ENCODE results near the gene ZIK1.

ZIK1 gene

DNA sequence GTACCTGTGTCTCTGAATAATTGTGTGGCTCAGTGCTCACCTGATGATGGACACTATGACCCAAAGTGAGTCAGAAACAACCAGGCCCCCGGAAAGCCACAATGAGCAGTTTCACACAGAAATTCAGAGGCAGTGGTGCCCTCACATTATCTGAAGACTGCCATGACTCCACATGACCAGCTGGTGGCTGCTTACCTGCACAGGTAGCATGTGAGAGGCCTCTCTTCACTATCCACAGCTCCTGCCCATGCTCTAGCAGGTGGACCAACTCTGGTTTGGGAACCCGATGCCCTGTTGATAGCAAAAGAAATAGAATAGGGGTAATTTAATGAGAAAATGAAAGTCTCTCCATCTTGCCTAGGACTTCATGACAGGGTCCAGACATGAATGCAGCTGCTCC, 31.5 kb upstream of the ZIK1 start:
- H3K79me2 ChIP-seq (ENCODE audit: insufficient read depth, low read length), result peaks cover 9% of the 10 kb centered on the region; the same call in 1 of the 2 replicates
- peaks cover 13% of the 10 kb centered on the region; the same call in 1 of the 2 replicates for H3K9me3 ChIP-seq (ENCODE audit: insufficient read depth, low read depth, low read length)
- no peak overlapping the region for H3K4me2 ChIP-seq (ENCODE audit: low read depth, low read length, poor library complexity, severe bottlenecking)
- H3K4me1 ChIP-seq (ENCODE audit: insufficient read depth, low read length, poor library complexity, severe bottlenecking), result no peaks in the 10 kb centered on the region
- H3K9ac ChIP-seq (ENCODE audit: low read depth, low read length, poor library complexity, severe bottlenecking), result no peak overlapping the region
- TF ChIP-seq, protein P1, sequence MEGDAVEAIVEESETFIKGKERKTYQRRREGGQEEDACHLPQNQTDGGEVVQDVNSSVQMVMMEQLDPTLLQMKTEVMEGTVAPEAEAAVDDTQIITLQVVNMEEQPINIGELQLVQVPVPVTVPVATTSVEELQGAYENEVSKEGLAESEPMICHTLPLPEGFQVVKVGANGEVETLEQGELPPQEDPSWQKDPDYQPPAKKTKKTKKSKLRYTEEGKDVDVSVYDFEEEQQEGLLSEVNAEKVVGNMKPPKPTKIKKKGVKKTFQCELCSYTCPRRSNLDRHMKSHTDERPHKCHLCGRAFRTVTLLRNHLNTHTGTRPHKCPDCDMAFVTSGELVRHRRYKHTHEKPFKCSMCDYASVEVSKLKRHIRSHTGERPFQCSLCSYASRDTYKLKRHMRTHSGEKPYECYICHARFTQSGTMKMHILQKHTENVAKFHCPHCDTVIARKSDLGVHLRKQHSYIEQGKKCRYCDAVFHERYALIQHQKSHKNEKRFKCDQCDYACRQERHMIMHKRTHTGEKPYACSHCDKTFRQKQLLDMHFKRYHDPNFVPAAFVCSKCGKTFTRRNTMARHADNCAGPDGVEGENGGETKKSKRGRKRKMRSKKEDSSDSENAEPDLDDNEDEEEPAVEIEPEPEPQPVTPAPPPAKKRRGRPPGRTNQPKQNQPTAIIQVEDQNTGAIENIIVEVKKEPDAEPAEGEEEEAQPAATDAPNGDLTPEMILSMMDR (conservative IDR thresholded peaks at IDR 0.05; ENCODE audit: low read length), result no peak
- TF ChIP-seq EZH2phosphoT487 (IDR thresholded peaks at IDR 0.05; ENCODE audit: borderline replicate concordance), result no peak
- H3F3A ChIP-seq (ENCODE audit: low read depth), result no peaks in the 10 kb centered on the region
- H3K36me3 ChIP-seq (ENCODE audit: insufficient read depth, low read length), result peaks cover 63% of the 10 kb centered on the region
- H3K27me3 ChIP-seq (ENCODE audit: insufficient read depth, low read length, poor library complexity, severe bottlenecking), result no peaks in the 10 kb centered on the region
- H4K20me1 ChIP-seq (ENCODE audit: insufficient read depth, low read length, poor library complexity, severe bottlenecking), result peaks cover 3% of the 10 kb centered on the region
- no peaks in the 10 kb centered on the region for H3K9me2 ChIP-seq (replicated peaks; ENCODE audit: low read depth, low read length)
- H3K4me3 ChIP-seq (ENCODE audit: low read length, poor library complexity, severe bottlenecking), result no peak overlapping the region
- no peak overlapping the region for H2AFZ ChIP-seq (ENCODE audit: low read length)

DNA sequence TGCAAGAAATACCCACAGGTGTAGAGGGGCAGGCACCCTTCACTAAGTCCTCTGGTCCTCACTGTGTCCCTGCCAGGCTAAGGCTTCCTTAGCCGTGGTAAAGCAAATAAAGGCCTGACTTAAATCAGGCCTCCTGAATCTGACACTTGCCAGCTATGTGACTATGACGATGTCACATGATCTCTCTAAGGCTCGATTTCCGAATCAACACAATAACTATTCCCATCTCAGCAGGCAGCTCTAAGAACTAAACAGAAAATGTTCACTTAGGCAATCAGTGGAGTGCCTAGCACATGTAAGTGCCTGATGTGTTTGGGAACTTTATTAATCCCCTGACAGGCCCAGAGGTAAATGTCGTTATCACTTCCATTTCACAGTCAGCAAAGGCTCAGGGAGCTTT, 26.3 kb upstream of the ZIK1 start:
- no peaks in the 10 kb centered on the region for H3K27me3 ChIP-seq (ENCODE audit: insufficient read depth, low read length, poor library complexity, severe bottlenecking)
- H3K36me3 ChIP-seq (ENCODE audit: insufficient read depth, low read length), result peaks cover 20% of the 10 kb centered on the region; the same call in 1 of the 2 replicates
- H3K4me2 ChIP-seq (ENCODE audit: low read depth, low read length, poor library complexity, severe bottlenecking), result peak overlapping the region; percentile 85
- H3K9me2 ChIP-seq (replicated peaks; ENCODE audit: low read depth, low read length), result no peaks in the 10 kb centered on the region
- H3K4me1 ChIP-seq (ENCODE audit: insufficient read depth, low read length, poor library complexity, severe bottlenecking), result peaks cover 14% of the 10 kb centered on the region
- no peaks in the 10 kb centered on the region for H3F3A ChIP-seq (ENCODE audit: low read depth)
- peak overlapping the region; percentile 79 for H3K4me3 ChIP-seq (ENCODE audit: low read length, poor library complexity, severe bottlenecking)
- peaks cover 29% of the 10 kb centered on the region for H3K79me2 ChIP-seq (ENCODE audit: insufficient read depth, low read length)
- H4K20me1 ChIP-seq (ENCODE audit: insufficient read depth, low read length, poor library complexity, severe bottlenecking), result peaks cover 17% of the 10 kb centered on the region
- peak overlapping the region; percentile 82 for H3K9ac ChIP-seq (ENCODE audit: low read depth, low read length, poor library complexity, severe bottlenecking)
- peaks cover 3% of the 10 kb centered on the region; the same call in 1 of the 2 replicates for H3K9me3 ChIP-seq (ENCODE audit: insufficient read depth, low read depth, low read length)
- no peak for TF ChIP-seq EZH2phosphoT487 (IDR thresholded peaks at IDR 0.05; ENCODE audit: borderline replicate concordance)
- TF ChIP-seq, protein P1 (conservative IDR thresholded peaks at IDR 0.05; ENCODE audit: low read length), result no peak
- H2AFZ ChIP-seq (ENCODE audit: low read length), result no peak overlapping the region

DNA sequence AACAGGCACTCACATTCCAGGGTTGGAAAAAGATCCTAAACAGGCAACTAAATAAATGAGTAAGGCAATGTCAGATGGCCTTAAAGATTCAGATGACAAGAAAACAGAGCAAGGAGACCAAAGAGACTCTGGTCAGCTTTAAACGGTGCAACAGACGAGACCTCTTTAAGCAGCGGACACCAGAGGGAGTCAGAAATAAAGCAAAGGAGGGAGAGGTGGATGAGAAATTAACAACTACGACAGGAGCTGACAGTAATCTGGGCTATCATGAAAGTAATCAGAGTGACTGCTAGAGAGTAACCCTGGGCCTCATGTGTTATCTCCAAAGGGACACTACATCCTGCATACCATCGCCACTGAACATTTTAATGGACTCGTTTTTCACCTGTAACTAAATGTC, 25.4 kb upstream of the ZIK1 start:
- peaks cover 17% of the 10 kb centered on the region; the same call in 1 of the 2 replicates for H3K36me3 ChIP-seq (ENCODE audit: insufficient read depth, low read length)
- no peaks in the 10 kb centered on the region for H3F3A ChIP-seq (ENCODE audit: low read depth)
- H3K27me3 ChIP-seq (ENCODE audit: insufficient read depth, low read length, poor library complexity, severe bottlenecking), result no peaks in the 10 kb centered on the region
- peak overlapping the region; percentile 82 for H3K9ac ChIP-seq (ENCODE audit: low read depth, low read length, poor library complexity, severe bottlenecking)
- TF ChIP-seq, protein P1 (conservative IDR thresholded peaks at IDR 0.05; ENCODE audit: low read length), result peak; percentile 41
- no peak for TF ChIP-seq EZH2phosphoT487 (IDR thresholded peaks at IDR 0.05; ENCODE audit: borderline replicate concordance)
- no peaks in the 10 kb centered on the region for H3K9me2 ChIP-seq (replicated peaks; ENCODE audit: low read depth, low read length)
- peaks cover 17% of the 10 kb centered on the region for H4K20me1 ChIP-seq (ENCODE audit: insufficient read depth, low read length, poor library complexity, severe bottlenecking)
- H2AFZ ChIP-seq (ENCODE audit: low read length), result no peak overlapping the region
- peaks cover 3% of the 10 kb centered on the region; the same call in 1 of the 2 replicates for H3K9me3 ChIP-seq (ENCODE audit: insufficient read depth, low read depth, low read length)
- peaks cover 14% of the 10 kb centered on the region for H3K4me1 ChIP-seq (ENCODE audit: insufficient read depth, low read length, poor library complexity, severe bottlenecking)
- H3K79me2 ChIP-seq (ENCODE audit: insufficient read depth, low read length), result peaks cover 29% of the 10 kb centered on the region
- H3K4me2 ChIP-seq (ENCODE audit: low read depth, low read length, poor library complexity, severe bottlenecking), result peak overlapping the region; percentile 85
- peak overlapping the region; percentile 79 for H3K4me3 ChIP-seq (ENCODE audit: low read length, poor library complexity, severe bottlenecking)

Measured in Loucy (cell line).